HG02840 (cell line): Measurements from ENCODE around the gene OR6A2.

Experiments
- ATAC-seq: cut with Tn5 transposase; IDR thresholded peaks from one replicate; pipeline ENCODE4 v1.9.1; 2021; ENCODE audit warnings: mild to moderate bottlenecking, moderate library complexity, moderate number of reproducible peaks; ENCODE audit not compliant: unreplicated experiment, low FRiP score

The OR6A2 gene

GRCh38 chr11:6757373-6757967 lies 42.0 kb downstream of the OR6A2 start:
- no peak for ATAC-seq

- no peak for ATAC-seq
Measured at GRCh38 chr11:6755953-6756347, 43.5 kb downstream of the OR6A2 start.

- ATAC-seq = no peak
Measured at GRCh38 chr11:6755303-6755952, 44.1 kb downstream of the OR6A2 start.

- ATAC-seq = no peak
Measured at GRCh38 chr11:6747097-6747668, 52.3 kb downstream of the OR6A2 start.

- ATAC-seq = peak; percentile 17
Measured at GRCh38 chr11:6746626-6747025, 52.9 kb downstream of the OR6A2 start.

- ATAC-seq = peak; percentile 67
Measured at GRCh38 chr11:6746086-6746618, 53.3 kb downstream of the OR6A2 start.

- ATAC-seq = peak; percentile 59
Measured at GRCh38 chr11:6745465-6746015, 53.9 kb downstream of the OR6A2 start.

GRCh38 chr11:6745018-6745417 lies 54.5 kb downstream of the OR6A2 start:
- ATAC-seq = no peak

- no peak for ATAC-seq
Measured at GRCh38 chr11:6742260-6742659, 57.2 kb downstream of the OR6A2 start.
